ENCODE data around the gene SSX7.
"Not testable (repeated sequence)": the region's sequence is repeated elsewhere in the genome, so short reads cannot be mapped to it uniquely, and the experiment has no call there.

Gene SSX7

GRCh38 chrX:52654800-52655199 is at the start of gene SSX7:
SSX7 (minus strand) TSS chrX:52654900; CDS start chrX:52653472, 1,428 bp downstream.
- H3K4me3 ChIP-seq (ENCODE audit: low read depth, low read length); DNase-seq (ENCODE audit: low read depth, low spot score); POLR2A ChIA-PET; CTCF ChIA-PET: not testable (repeated sequence)

DNA sequence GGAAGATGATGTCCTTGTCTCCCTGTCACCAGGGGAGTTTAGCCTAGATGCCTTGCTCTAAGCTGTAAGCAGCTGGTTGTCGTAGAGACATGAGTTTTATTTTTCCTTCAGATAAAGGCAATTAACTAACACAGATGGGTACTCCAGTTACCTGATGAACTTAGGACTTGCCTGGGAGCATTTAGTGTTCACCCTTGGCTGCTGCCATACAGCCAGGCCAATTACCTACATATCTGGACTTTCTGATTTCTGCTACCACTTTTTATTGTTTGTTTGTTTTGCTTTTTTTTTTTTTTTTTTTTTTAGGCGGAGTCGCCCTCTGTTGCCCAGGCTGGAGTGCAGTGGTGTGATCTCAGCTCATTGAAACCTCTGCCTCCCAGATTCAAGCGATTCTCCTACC is 37.3 kb upstream of the SSX7 start:
- CTCF ChIA-PET; H3K4me3 ChIP-seq (ENCODE audit: low read depth, low read length); POLR2A ChIA-PET: not testable (repeated sequence)

GRCh38 chrX:52662218-52662617 is 7.5 kb upstream of the SSX7 start:
- POLR2A ChIA-PET; H3K4me3 ChIP-seq (ENCODE audit: low read depth, low read length); DNase-seq (ENCODE audit: low read depth, low spot score); CTCF ChIA-PET: not testable (repeated sequence)

More for the DNA sequence above, 37.3 kb upstream of the SSX7 start:
- DNase-seq (ENCODE audit: low read depth, low spot score): not testable (repeated sequence)

DNA sequence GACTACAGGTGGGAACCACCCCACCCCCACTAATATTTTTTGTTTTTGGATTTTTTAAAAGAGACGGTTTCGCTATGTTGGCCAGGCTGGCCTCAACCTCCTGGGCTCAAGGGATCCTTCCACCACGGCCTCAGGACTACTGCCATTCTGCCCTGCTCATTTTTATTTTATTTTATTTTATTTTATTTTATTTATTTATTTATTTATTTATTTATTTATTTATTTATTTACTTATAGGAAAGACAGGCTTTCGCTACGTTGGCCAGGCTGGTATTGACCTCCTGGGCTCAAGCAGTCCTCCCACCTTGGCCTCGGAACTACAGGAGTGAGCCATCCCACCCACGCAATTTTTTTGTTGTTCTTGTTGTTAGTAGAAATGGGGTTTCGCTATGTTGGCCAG is 775 bp upstream of the SSX7 start:
- CTCF ChIA-PET: not testable (repeated sequence)

DNA sequence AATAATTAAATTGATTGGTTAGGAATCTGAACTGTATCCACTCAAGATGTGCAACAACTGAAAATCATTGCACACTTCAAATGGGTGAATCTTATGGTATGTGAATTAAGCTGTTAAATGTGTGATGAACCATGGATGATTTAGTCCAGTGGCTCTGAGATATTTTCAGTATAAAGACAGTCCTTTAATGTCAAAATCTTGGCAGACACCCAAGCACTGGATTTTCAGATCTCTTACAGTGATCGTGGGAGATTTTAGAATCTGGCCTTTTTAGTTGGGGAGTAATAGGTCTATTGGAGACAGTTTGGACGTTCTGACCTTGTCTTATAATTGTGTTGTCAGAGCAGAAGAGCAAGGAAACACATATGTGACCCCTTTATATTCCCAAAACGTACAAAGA is 4.0 kb downstream of the SSX7 start:
- POLR2A ChIA-PET; CTCF ChIA-PET; H3K4me3 ChIP-seq (ENCODE audit: low read depth, low read length); DNase-seq (ENCODE audit: low read depth, low spot score): not testable (repeated sequence)

More for the DNA sequence above, 775 bp upstream of the SSX7 start:
- DNase-seq (ENCODE audit: low read depth, low spot score); H3K4me3 ChIP-seq (ENCODE audit: low read depth, low read length); POLR2A ChIA-PET: not testable (repeated sequence)

DNA sequence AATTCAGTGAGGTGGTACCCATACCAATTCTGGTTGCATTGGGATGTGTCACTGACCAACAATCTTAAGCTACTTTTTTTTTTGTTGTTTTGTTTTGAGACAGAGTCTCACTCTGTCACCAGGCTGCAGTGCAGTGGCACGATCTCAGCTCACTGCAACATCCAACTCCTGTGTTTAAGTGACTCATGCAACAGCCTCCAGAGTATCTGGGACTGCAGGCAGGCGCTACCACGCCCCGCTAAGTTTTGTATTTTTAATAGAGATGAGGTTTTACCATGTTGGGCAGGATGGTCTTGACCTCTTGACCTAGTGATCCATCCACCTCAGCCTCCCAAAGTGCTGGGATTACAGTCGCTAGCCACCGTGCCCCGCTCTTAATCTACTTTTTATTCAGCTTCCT is 5.7 kb downstream of the SSX7 start:
- POLR2A ChIA-PET; CTCF ChIA-PET; H3K4me3 ChIP-seq (ENCODE audit: low read depth, low read length); DNase-seq (ENCODE audit: low read depth, low spot score): not testable (repeated sequence)

DNA sequence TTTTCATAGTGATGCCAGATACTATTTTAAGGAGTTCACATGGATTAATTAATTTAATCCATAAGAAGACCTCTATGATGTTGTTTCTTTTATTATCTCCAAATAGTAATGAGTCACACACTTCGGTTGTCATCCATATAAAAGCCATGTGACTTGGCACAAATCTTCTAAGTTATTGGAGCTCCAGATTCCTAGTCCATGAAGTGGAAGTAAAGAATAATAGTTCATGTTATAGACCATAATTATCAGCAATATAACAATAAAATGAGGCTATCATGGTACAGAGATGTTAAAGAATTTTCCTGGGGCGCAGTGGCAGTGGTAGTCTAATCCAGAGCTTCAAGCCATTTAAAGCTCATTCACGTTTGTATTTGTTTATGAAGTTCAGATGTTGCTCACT is 26.2 kb downstream of the SSX7 start:
- POLR2A ChIA-PET; CTCF ChIA-PET; H3K4me3 ChIP-seq (ENCODE audit: low read depth, low read length); DNase-seq (ENCODE audit: low read depth, low spot score): not testable (repeated sequence)

- DNase-seq (ENCODE audit: low read depth, low spot score); POLR2A ChIA-PET; H3K4me3 ChIP-seq (ENCODE audit: low read depth, low read length); CTCF ChIA-PET: not testable (repeated sequence)
Measured at GRCh38 chrX:52620661-52621060, 34.0 kb downstream of the SSX7 start.

DNA sequence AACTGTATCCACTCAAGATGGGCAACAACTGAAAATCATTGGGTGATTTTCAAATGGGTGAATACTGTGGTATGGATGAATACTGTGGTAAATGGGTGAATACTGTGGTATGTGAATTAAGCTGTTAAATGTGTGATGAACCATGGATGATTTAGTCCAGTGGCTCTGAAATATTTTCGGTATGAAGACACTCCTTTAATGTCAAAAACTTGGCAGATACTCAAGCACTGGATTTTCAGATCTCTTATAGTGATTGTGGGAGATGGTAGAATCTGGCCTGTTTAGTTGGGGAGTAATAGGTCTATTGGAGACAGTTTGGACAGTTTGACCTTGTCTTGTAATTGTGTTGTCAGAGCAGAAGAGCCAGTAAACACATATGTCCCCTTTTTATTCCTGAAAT is 45.7 kb downstream of the SSX7 start:
- ChIA-PET POLR2A (no interaction called here), CTCF (no interaction called here)
- no peak for TF ChIP-seq CTCF (IDR thresholded peaks at IDR 0.05; ENCODE audit: insufficient read depth, low read length, missing control alignments)

DNA sequence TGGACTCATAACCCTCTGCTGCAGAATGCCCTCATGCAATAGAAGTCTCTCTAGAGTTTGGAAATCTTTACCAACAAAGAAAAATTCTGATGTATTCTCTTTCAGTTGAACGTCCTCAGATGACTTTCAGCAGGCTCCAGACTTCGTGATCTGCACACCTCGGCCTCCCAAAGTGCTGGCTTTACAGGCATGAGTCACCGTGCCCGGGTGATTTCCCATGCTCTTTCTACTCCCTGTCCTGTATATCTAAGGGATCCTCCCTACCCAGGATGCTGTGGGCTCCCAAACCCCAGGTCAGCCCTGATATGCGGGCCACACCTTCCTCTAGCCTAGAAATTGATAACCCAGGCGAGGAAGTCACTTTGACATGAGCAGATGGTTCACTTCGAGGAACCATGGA is 51.5 kb downstream of the SSX7 start:
- H3K4me3 ChIP-seq (ENCODE audit: low read depth, low read length); CTCF ChIA-PET; POLR2A ChIA-PET; DNase-seq (ENCODE audit: low read depth, low spot score): not testable (repeated sequence)

More for the DNA sequence above, 45.7 kb downstream of the SSX7 start:
- no peak for DNase-seq (ENCODE audit: low read depth, low spot score)
- no peak overlapping the region for H3K4me3 ChIP-seq (ENCODE audit: low read depth, low read length)

DNA sequence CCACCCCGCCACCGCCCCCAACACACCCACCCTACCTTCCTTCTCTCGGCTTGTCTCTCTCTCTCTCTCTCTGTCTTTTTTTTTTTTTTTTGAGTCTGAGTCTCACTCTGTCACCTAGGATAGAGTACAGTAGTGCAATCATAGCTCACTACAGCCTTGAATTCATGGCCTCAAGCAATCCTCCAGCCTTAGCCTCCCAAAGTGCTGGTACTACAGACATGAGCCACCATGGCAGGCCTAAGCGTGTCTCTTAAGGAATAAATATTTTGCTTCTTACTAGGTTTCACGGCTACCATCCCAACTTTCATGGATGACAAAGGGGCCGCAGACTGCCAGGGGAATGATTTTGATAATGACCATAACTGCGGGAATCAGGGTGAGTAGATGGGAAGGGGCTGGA is 55.8 kb downstream of the SSX7 start:
- CTCF ChIA-PET: no interaction called here
- H3K4me3 ChIP-seq (ENCODE audit: low read depth, low read length): no peak overlapping the region
- TF ChIP-seq CTCF (IDR thresholded peaks at IDR 0.05; ENCODE audit: insufficient read depth, low read length, missing control alignments): no peak
- DNase-seq (ENCODE audit: low read depth, low spot score): no peak
- POLR2A ChIA-PET: no interaction called here

DNA sequence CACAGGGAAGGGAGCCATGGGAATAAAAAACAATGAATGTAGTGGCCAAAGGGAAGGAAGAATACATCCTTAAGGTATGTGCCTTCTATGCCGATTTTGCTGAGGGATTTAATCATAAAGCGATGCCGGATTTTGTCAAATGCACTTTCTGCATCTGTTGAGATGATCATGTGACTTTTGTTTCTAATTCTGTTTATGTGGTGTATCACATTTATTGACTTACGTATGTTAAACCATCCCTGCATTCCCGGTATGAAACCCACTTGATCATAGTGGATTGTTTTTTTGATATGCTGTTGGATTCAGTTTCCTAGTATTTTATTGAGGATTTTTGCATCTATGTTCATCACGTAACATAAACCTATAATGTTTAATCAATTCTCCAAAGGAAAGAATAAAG is 60.0 kb downstream of the SSX7 start:
- no peak for DNase-seq (ENCODE audit: low read depth, low spot score)
- ChIA-PET CTCF (no interaction called here), POLR2A (no interaction called here)
- no peak overlapping the region for H3K4me3 ChIP-seq (ENCODE audit: low read depth, low read length)
- TF ChIP-seq CTCF (IDR thresholded peaks at IDR 0.05; ENCODE audit: insufficient read depth, low read length, missing control alignments): no peak
